HepG2 (cell line): ENCODE measurements around the gene MAP2K5. TPM values are rescaled to one million over a fixed set of nuclear protein-coding genes. Genes with fewer than 3 reads are reported as not detected.
A peak's percentile ranks its signal among the peaks of the same experiment; 100 is the strongest.

ENCODE experiments used
- ATAC-seq: fragments of 200-7000 bp; cut with Tn5 transposase; 3 replicates; pipeline ENCODE4 v1.9.1; 2020; ENCODE audit warnings: mild to moderate bottlenecking, moderate library complexity
- BruUV-seq: library from RNA; stranded (reverse); fragments of 400-500 nt; replicated peaks from 2 replicates; lab custom pipeline; 2021; lab: Mats Ljungman, UMichigan
- CTCF ChIA-PET: fragments of 300-600 bp; formaldehyde crosslinking; extraction: SDS; loops from one replicate; lab custom pipeline; 2021; ENCODE audit warnings: low total read pairs, inconsistent platforms, low intra/inter-chr PET ratio; lab: Yijun Ruan, JAX
- POLR2A ChIA-PET: fragments of 350-600 bp; sonication (Branson Sonifier 250); formaldehyde crosslinking; loops from one replicate; lab custom pipeline; 2020; ENCODE audit warnings: antibody characterized with exemption, inconsistent platforms; lab: Yijun Ruan, JAX
- DNase-seq: peaks from one replicate; pipeline ENCODE4 v3.0.0-alpha.2; 2015; ENCODE audit warnings: low spot score
- FAIRE-seq: peaks from 3 replicates; lab custom pipeline; 2011; peaks lifted over from hg19 to GRCh38; lab: Jason Lieb, UNC
- H2AFZ ChIP-seq: one replicate; pipeline ENCODE4 v1.6.1; 2011; ENCODE audit warnings: low read length, inconsistent platforms
- H3K27ac ChIP-seq: fragments of 300-600 bp; 3 replicates; pipeline ENCODE4 v1.8.0; 2011; ENCODE audit warnings: mixed run types, mild to moderate bottlenecking, mixed read lengths, low read length, inconsistent platforms; ENCODE audit not compliant: insufficient read depth; ENCODE audit errors: extremely low read length
- H3K27me3 ChIP-seq, 2 experiments: fragments of 200-600 bp in 1 of 2; 2 replicates in 1 of 2; 3 replicates in 1 of 2; pipeline versions ENCODE4 v1.6.0 to v1.8.0; 2011; ENCODE audit warnings: low read length in 2 of 2, mild to moderate bottlenecking in 2 of 2, moderate library complexity in 2 of 2, inconsistent platforms in 1 of 2; ENCODE audit not compliant: insufficient read depth in 2 of 2, control insufficient read depth in 1 of 2
- H3K36me3 ChIP-seq, 2 experiments: fragments of 200-600 bp in 1 of 2; replicated peaks in 1 of 2; 2 replicates in 1 of 2; 3 replicates in 1 of 2; pipeline versions ENCODE4 v1.5.1 to v1.8.0; 2011; ENCODE audit warnings: low read length in 2 of 2, inconsistent platforms in 1 of 2; ENCODE audit not compliant: insufficient read depth in 2 of 2, control insufficient read depth in 1 of 2
- H3K4me1 ChIP-seq: 2 replicates; pipeline ENCODE4 v1.5.1; 2012; ENCODE audit warnings: low read length, inconsistent platforms; ENCODE audit not compliant: insufficient read depth
- H3K4me2 ChIP-seq: 2 replicates; pipeline ENCODE4 v1.6.0; 2011; ENCODE audit warnings: low read depth, low read length, inconsistent platforms
- H3K4me3 ChIP-seq, 3 experiments: fragments of 200-600 bp in 1 of 3; sonication (generic), shearing (Covaris generic) in 1 of 3; replicated peaks in 1 of 3; 2 replicates each; pipeline ENCODE4 v1.5.1; 2011 to 2016; ENCODE audit warnings: low read length in 3 of 3, inconsistent platforms in 2 of 3, low read depth in 2 of 3, mild to moderate bottlenecking in 2 of 3, control low read depth in 1 of 3, mixed read lengths in 1 of 3; ENCODE audit not compliant: insufficient read depth in 1 of 3
- H3K79me2 ChIP-seq: one replicate; pipeline ENCODE4 v1.6.1; 2011; ENCODE audit warnings: low read length, inconsistent platforms; ENCODE audit not compliant: insufficient read depth
- H3K9ac ChIP-seq: 2 replicates; pipeline ENCODE4 v1.6.0; 2011; ENCODE audit warnings: mild to moderate bottlenecking, low read depth, low read length, inconsistent platforms; ENCODE audit not compliant: insufficient read depth
- H3K9me3 ChIP-seq: 2 replicates; pipeline ENCODE4 v1.5.1; 2012; ENCODE audit warnings: mild to moderate bottlenecking, low read length
- H4K20me1 ChIP-seq: 2 replicates; pipeline ENCODE4 v1.6.0; 2011; ENCODE audit warnings: inconsistent platforms, mild to moderate bottlenecking, low read length, moderate library complexity; ENCODE audit not compliant: insufficient read depth
- NPAS2 ChIP-seq: sonication (generic); formaldehyde crosslinking; IDR thresholded peaks from 2 replicates; pipeline ENCODE4 v1.8.0; 2022; ENCODE audit warnings: mild to moderate bottlenecking, missing genetic modification reagents, borderline replicate concordance
- ZNF800 ChIP-seq: sonication (generic); formaldehyde crosslinking; IDR thresholded peaks from 2 replicates; pipeline ENCODE4 v1.4.0; 2020; ENCODE audit warnings: missing genetic modification reagents
- WGBS: methylation state at CpG from one replicate; pipeline ENCODE4 v1.1.6; 2017; ENCODE audit warnings: low lambda C conversion rate; 5-methylcytosine and 5-hydroxymethylcytosine counted together
- in situ Hi-C: cut with HindIII; loops from 2 replicates; pipeline ENCODE4 v1.10.0; 2017; ENCODE audit warnings: low pct_unique_long_range_greater_than_20kb; ENCODE audit not compliant: extremely low pct_ligation_motif_present
- intact Hi-C: fragments of 100-400 bp; cut with micrococcal nuclease; formaldehyde crosslinking; loops from one replicate; pipeline ENCODE4 v1.10.0; 2022; ENCODE audit not compliant: unreplicated experiment
- polyA plus RNA-seq, 8 experiments: library from polyadenylated mRNA; depleted of rRNA in 3 of 8; stranded (reverse) in 7 of 8; unstranded in 1 of 8; fragments of >200 nt; fragmentation: Illumina TruSeq in 4 of 8; extraction: Trizol in 4 of 8; gene quantifications; 2 replicates each; pipeline versions ENCODE4 v1.2.1 to v1.2.3, GENCODE V29; 2011 to 2016; ENCODE audit warnings: low read depth in 4 of 8, missing spikeins in 1 of 8, mixed read lengths in 1 of 8; ENCODE audit not compliant: insufficient read depth in 1 of 8
- total RNA-seq, 5 experiments: library from RNA; depleted of rRNA; stranded (reverse); fragments of >200 nt; fragmentation: Illumina TruSeq; extraction: Trizol; gene quantifications; 2 replicates each; pipeline ENCODE4 v1.2.3, GENCODE V29; 2016; ENCODE audit warnings: low read depth in 1 of 5

The MAP2K5 gene
- total and polyA plus RNA-seq, 2 of the 13 experiments (the other 11 are each of a cell fraction or from before 2014, with no cell fraction given), result 4.0 to 4.3 TPM

GRCh38 chr15:67825881-67826716 lies 283.6 kb downstream of the MAP2K5 start:
- ChIA-PET POLR2A (no interaction called here), CTCF (no interaction called here)

More at GRCh38 chr15:67825881-67826716, 283.6 kb downstream of the MAP2K5 start:
- Histone ChIP-seq H3K27me3 (peaks cover 15 to 74% of the 10 kb centered on the region in 2 experiments), H4K20me1 (0 out of 2 replicates have a peak, but pooled peaks cover 2% of the 10 kb centered on the region), H3K4me1 (no peaks in the 10 kb centered on the region), H3K4me2 (no peak overlapping the region), H3K27ac (no peak overlapping the region), H3K4me3 (no peak overlapping the region), H2AFZ (no peak overlapping the region), H3K79me2 (no peaks in the 10 kb centered on the region), H3K9ac (no peak overlapping the region), H3K36me3 (no peaks in the 10 kb centered on the region), H3K9me3 (no peaks in the 10 kb centered on the region)
- TF ChIP-seq ZNF800 (peak; percentile 47; the same call in 1 of the 2 replicates), NPAS2 (CRISPR knock-in tag) (no peak)
- DNase-seq (no peak), FAIRE-seq (no peak), ATAC-seq (no peak)
- WGBS, result 88% methylated on average over 44 of the region's 77 CpGs
- intact Hi-C loops (no loop called here), in situ Hi-C loops (no loop called here)
- BruUV-seq, result no TSS peak
